Right lobe of liver (tissue), 4 donors: ENCODE data around the gene C2orf80.

Experiments used
- CTCF ChIP-seq, 4 donors: fragments of 200-600 bp in 3 of 4; fragments of 450-650 bp in 1 of 4; IDR thresholded peaks; one replicate each; pipeline versions ENCODE4 v1.5.1 to v1.8.0; 2016 to 2022; ENCODE audit warnings: antibody characterized with exemption in 4 of 4, mild to moderate bottlenecking in 2 of 4
- POLR2A ChIP-seq: fragments of 450-650 bp; IDR thresholded peaks from one replicate; pipeline ENCODE4 v1.6.1; 2017; ENCODE audit warnings: antibody characterized with exemption, mild to moderate bottlenecking
- donor health status: DM: no; HTN: no; CAD: no.
- donor health status: DM: no; HTN: no; CAD: no.
- donor health status: DM: no; HTN: yes; CAD: no.

- TF ChIP-seq CTCF (IDR thresholded peaks at IDR 0.05) (no peak), POLR2A (no peak)
Observed at GRCh38 chr2:208189069-208189809, 591 bp downstream of the C2orf80 start.
